ENCODE measurements around the gene SETDB1. TPM values are rescaled to one million over a fixed set of nuclear protein-coding genes. Genes with fewer than 3 reads are reported as not detected.
A peak's percentile ranks its signal among the peaks of the same experiment; 100 is the strongest.
"Not testable (repeated sequence)": the region's sequence is repeated elsewhere in the genome, so short reads cannot be mapped to it uniquely, and the experiment has no call there.

The SETDB1 gene
- 23.4 TPM for polyA plus RNA-seq (2013, experiment 1 of 2)
- polyA plus RNA-seq (2013, experiment 2 of 2) = 22.4 TPM

DNA sequence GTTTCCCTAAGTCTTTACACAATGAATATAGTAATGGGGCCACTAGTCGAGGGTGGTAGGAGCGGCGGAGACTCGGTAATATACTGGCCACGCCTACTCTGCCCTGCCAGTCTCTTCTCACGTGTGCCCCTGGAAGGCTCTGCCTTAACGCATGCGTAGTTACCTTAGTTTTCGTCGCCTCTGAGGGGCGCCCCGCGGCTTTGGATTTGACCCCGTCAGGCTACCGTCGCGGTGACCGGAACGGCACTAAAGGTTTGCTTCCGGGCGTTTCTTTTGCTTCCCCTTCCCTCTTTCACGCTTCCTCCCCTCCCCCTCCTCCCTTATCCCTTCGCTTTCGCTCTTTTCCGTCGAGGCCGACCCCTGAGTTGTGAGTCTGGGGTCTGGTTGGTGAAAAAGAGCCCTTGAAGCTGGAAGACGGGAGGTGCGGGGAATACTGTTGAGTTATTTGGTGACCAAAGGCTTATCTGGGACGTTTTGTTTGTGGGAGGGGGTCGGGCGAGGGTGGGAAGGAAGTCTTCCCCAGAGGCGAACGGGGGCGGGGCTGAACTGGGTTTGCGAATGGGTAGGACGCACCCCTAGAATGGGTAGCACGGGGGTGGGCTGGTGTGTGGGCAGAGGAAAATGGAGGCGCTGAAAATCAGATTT, at the start of gene SETDB1:
Gene SETDB1, plus strand, starts transcription at position 267 of the 645 bp plus-strand sequence. CDS start 1,352 bp downstream, outside the sequence.
- Histone ChIP-seq H3K9ac (ENCODE audit: low read length) (peak within 1 kb of the TSS; percentile 66), H2BK120ac (ENCODE audit: low read depth, low read length) (peak within 1 kb of the TSS; percentile 78), H3K4me1 (ENCODE audit: control insufficient read depth, low read depth, low read length) (no peaks in the 10 kb centered on the region), H3K27ac (ENCODE audit: low read depth, low read length) (peak within 1 kb of the TSS; percentile 84), H3K4me2 (ENCODE audit: low read length) (peak within 1 kb of the TSS; percentile 31), H3K79me1 (ENCODE audit: low read length) (peaks cover 4% of the 10 kb centered on the region), H3K79me2 (ENCODE audit: control insufficient read depth, insufficient read depth, low read length) (peaks cover 5% of the 10 kb centered on the region), H3K23ac (ENCODE audit: low read length) (no peak within 1 kb of the TSS), H2AK5ac (ENCODE audit: low read length) (no peak within 1 kb of the TSS), H4K8ac (ENCODE audit: low read depth, low read length) (peak within 1 kb of the TSS; percentile 78), H3K4ac (ENCODE audit: low read depth, low read length) (peak within 1 kb of the TSS; percentile 70), H4K5ac (ENCODE audit: low read length) (no peak within 1 kb of the TSS), H3K56ac (ENCODE audit: low read length) (peak within 1 kb of the TSS; percentile 78), H2BK15ac (replicated peaks; ENCODE audit: low read depth) (no peak within 1 kb of the TSS), H3K4me3 (ENCODE audit: low read length) (peak within 1 kb of the TSS; percentile 48), H2BK5ac (ENCODE audit: low read length) (peak within 1 kb of the TSS; percentile 24), H3K27me3 (ENCODE audit: insufficient read depth, low read length, poor library complexity) (no peaks in the 10 kb centered on the region), H3K18ac (ENCODE audit: low read length) (peak within 1 kb of the TSS; percentile 99), H3K36me3 (ENCODE audit: control insufficient read depth, insufficient read depth, low read length) (peaks cover 4% of the 10 kb centered on the region)
- no CpG with 5 or more reads among the region's 39 CpGs for WGBS (ENCODE audit: extremely low coverage, insufficient coverage, low lambda C conversion rate)
- peak; percentile 99 for DNase-seq

DNA sequence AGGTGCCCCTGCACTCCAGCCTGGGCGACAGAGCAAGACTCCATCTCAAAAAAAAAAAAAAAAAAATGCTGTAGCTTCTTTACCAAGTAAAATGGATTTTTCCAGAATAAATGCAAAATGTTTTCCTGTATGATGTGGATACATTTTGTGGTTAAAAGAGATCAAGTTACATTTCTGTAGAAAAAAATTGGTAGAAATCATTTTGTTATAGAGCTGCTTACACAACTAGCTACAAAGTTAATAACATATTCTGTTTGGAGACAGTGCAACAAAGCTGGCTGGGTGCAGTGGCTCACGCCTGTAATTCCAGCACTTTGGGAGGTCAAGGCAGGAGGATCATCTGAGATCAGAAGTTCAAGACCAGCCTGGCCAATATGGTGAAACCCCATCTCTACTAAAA, 47.2 kb upstream of the SETDB1 start:
- not testable (repeated sequence) for H3K27me3 ChIP-seq (ENCODE audit: insufficient read depth, low read length, poor library complexity)
- WGBS (ENCODE audit: extremely low coverage, insufficient coverage, low lambda C conversion rate) = no CpG with 5 or more reads among the region's 2 CpGs

DNA sequence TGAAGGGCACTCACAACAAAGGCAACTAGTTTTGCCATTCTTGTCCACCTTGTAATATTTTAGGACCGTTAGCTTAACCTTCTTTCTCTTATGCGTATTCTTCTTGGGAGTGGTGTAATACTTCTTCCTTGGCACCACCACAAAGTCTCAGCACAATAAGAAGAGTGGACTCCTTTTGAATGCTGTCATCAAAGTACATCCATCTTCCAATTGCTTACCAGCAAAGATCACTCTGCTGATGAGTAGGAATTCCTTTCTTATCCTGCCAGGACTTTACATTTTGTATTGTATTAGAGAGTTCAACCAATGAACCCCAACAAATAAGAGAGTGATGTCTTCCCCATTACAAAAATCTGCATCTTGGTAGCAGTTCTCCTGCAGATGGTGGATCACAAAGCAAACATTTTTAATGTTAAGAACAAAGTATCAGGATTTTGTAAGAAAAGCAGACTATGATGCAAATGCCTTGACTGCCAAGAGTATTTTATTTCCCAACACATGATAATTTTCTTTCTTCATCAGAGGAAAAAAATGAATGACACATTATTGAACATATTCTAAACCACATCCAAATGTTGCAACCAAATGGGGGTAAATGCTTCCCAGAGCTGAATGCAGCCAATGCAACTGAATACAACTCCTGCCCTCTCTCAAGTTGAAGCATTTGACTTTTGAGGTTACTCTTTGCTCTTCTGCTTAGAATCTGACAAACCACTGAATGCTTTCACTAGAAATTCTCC, 44.7 kb upstream of the SETDB1 start:
- no peak overlapping the region for H2BK15ac ChIP-seq (replicated peaks; ENCODE audit: low read depth)
- no peaks in the 10 kb centered on the region for H3K79me2 ChIP-seq (ENCODE audit: control insufficient read depth, insufficient read depth, low read length)
- no peak overlapping the region for H2BK120ac ChIP-seq (ENCODE audit: low read depth, low read length)
- H3K4me2 ChIP-seq (ENCODE audit: low read length) = no peak overlapping the region
- no peak overlapping the region for H3K23ac ChIP-seq (ENCODE audit: low read length)
- no peaks in the 10 kb centered on the region for H3K4me1 ChIP-seq (ENCODE audit: control insufficient read depth, low read depth, low read length)
- DNase-seq = no peak
- H3K4ac ChIP-seq (ENCODE audit: low read depth, low read length) = no peak overlapping the region
- no peak overlapping the region for H3K18ac ChIP-seq (ENCODE audit: low read length)
- no peak overlapping the region for H2BK5ac ChIP-seq (ENCODE audit: low read length)
- no peak overlapping the region for H4K5ac ChIP-seq (ENCODE audit: low read length)
- H3K4me3 ChIP-seq (ENCODE audit: low read length) = no peak overlapping the region
- WGBS (ENCODE audit: extremely low coverage, insufficient coverage, low lambda C conversion rate) = no CpG with 5 or more reads among the region's 2 CpGs
- no peaks in the 10 kb centered on the region for H3K79me1 ChIP-seq (ENCODE audit: low read length)
- no peak overlapping the region for H4K8ac ChIP-seq (ENCODE audit: low read depth, low read length)
- no peak overlapping the region for H3K56ac ChIP-seq (ENCODE audit: low read length)
- H3K27me3 ChIP-seq (ENCODE audit: insufficient read depth, low read length, poor library complexity) = no peaks in the 10 kb centered on the region
- H2AK5ac ChIP-seq (ENCODE audit: low read length) = no peak overlapping the region
- no peak overlapping the region for H3K27ac ChIP-seq (ENCODE audit: low read depth, low read length)
- no peak overlapping the region for H3K9ac ChIP-seq (ENCODE audit: low read length)
- no peaks in the 10 kb centered on the region for H3K36me3 ChIP-seq (ENCODE audit: control insufficient read depth, insufficient read depth, low read length)

More for the DNA sequence above, 47.2 kb upstream of the SETDB1 start:
- H3K36me3 ChIP-seq (ENCODE audit: control insufficient read depth, insufficient read depth, low read length); H3K18ac ChIP-seq (ENCODE audit: low read length); H2AK5ac ChIP-seq (ENCODE audit: low read length); H3K79me1 ChIP-seq (ENCODE audit: low read length); H4K5ac ChIP-seq (ENCODE audit: low read length); H2BK120ac ChIP-seq (ENCODE audit: low read depth, low read length); H3K23ac ChIP-seq (ENCODE audit: low read length); H3K9ac ChIP-seq (ENCODE audit: low read length); H3K27ac ChIP-seq (ENCODE audit: low read depth, low read length); H4K8ac ChIP-seq (ENCODE audit: low read depth, low read length); DNase-seq; H3K4me2 ChIP-seq (ENCODE audit: low read length); H3K4ac ChIP-seq (ENCODE audit: low read depth, low read length); H3K79me2 ChIP-seq (ENCODE audit: control insufficient read depth, insufficient read depth, low read length); H3K4me3 ChIP-seq (ENCODE audit: low read length); H3K56ac ChIP-seq (ENCODE audit: low read length); H3K4me1 ChIP-seq (ENCODE audit: control insufficient read depth, low read depth, low read length); H2BK5ac ChIP-seq (ENCODE audit: low read length); H2BK15ac ChIP-seq (replicated peaks; ENCODE audit: low read depth): not testable (repeated sequence)

DNA sequence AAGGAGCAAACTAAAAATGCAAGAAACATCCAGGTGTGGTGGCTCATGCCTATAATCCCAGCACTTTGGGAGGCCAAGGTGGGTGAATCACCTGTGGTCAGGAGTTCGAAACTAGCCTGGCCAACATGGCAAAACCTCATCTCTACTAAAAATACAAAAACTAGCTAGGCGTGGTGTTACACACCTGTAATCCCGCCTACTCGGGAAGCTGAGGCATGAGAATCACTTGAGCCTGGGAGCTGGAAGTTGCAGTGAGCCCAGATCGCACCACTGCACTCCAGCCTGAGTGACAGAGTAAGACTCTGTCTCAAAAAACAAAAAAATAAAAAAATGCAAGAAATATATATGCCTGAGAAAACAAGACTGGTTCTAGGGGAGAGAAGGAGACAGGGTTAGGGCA, 43.0 kb upstream of the SETDB1 start:
- WGBS (ENCODE audit: extremely low coverage, insufficient coverage, low lambda C conversion rate) = no CpG with 5 or more reads among the region's 5 CpGs
- H3K18ac ChIP-seq (ENCODE audit: low read length) = not testable (repeated sequence)

DNA sequence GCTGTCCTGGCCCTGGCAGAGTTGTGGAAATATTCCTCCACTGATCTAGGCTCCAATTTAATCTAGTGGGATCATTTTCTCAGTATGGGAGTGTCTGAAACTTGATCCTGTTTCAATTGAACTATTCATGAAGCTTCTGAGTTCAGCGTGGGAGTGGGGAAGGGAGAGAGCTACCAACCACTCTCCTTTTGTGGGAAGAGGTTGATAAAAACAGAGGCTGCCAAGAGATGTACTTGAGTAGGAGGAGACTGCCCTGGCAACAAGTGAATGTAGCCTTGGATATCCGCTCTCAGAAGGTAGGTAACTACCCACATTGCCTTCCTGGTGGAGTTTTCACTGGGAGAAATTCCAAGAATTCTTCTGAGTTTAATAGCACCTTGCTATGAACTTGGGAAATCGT, 39.1 kb upstream of the SETDB1 start, which contains the start of gene CTXND2:
Gene CTXND2, plus strand, starts transcription at position 119 of the 400 bp plus-strand sequence. CDS start 25,179 bp downstream, outside the sequence.
- no peak within 1 kb of the TSS for H2BK120ac ChIP-seq (ENCODE audit: low read depth, low read length)
- no peak within 1 kb of the TSS for H2BK15ac ChIP-seq (replicated peaks; ENCODE audit: low read depth)
- H4K5ac ChIP-seq (ENCODE audit: low read length) = no peak within 1 kb of the TSS
- H3K27ac ChIP-seq (ENCODE audit: low read depth, low read length) = no peak within 1 kb of the TSS
- peak; percentile 7 for DNase-seq
- no CpG with 5 or more reads among the region's 3 CpGs for WGBS (ENCODE audit: extremely low coverage, insufficient coverage, low lambda C conversion rate)
- H3K79me2 ChIP-seq (ENCODE audit: control insufficient read depth, insufficient read depth, low read length) = no peaks in the 10 kb centered on the region
- H4K8ac ChIP-seq (ENCODE audit: low read depth, low read length) = no peak within 1 kb of the TSS
- H3K23ac ChIP-seq (ENCODE audit: low read length) = no peak within 1 kb of the TSS
- no peak within 1 kb of the TSS for H3K4me3 ChIP-seq (ENCODE audit: low read length)
- H2BK5ac ChIP-seq (ENCODE audit: low read length) = no peak within 1 kb of the TSS
- no peaks in the 10 kb centered on the region for H3K4me1 ChIP-seq (ENCODE audit: control insufficient read depth, low read depth, low read length)
- no peaks in the 10 kb centered on the region for H3K36me3 ChIP-seq (ENCODE audit: control insufficient read depth, insufficient read depth, low read length)
- no peak within 1 kb of the TSS for H3K9ac ChIP-seq (ENCODE audit: low read length)
- no peak within 1 kb of the TSS for H3K56ac ChIP-seq (ENCODE audit: low read length)
- H3K27me3 ChIP-seq (ENCODE audit: insufficient read depth, low read length, poor library complexity) = no peaks in the 10 kb centered on the region
- H3K4me2 ChIP-seq (ENCODE audit: low read length) = no peak within 1 kb of the TSS
- H3K18ac ChIP-seq (ENCODE audit: low read length) = no peak within 1 kb of the TSS
- H2AK5ac ChIP-seq (ENCODE audit: low read length) = no peak within 1 kb of the TSS
- no peak within 1 kb of the TSS for H3K4ac ChIP-seq (ENCODE audit: low read depth, low read length)
- H3K79me1 ChIP-seq (ENCODE audit: low read length) = no peaks in the 10 kb centered on the region

More for the DNA sequence above, 43.0 kb upstream of the SETDB1 start:
- H2BK5ac ChIP-seq (ENCODE audit: low read length); H4K8ac ChIP-seq (ENCODE audit: low read depth, low read length); H3K4me3 ChIP-seq (ENCODE audit: low read length); H2AK5ac ChIP-seq (ENCODE audit: low read length); DNase-seq; H2BK15ac ChIP-seq (replicated peaks; ENCODE audit: low read depth); H3K4me2 ChIP-seq (ENCODE audit: low read length); H3K79me2 ChIP-seq (ENCODE audit: control insufficient read depth, insufficient read depth, low read length); H3K27me3 ChIP-seq (ENCODE audit: insufficient read depth, low read length, poor library complexity); H2BK120ac ChIP-seq (ENCODE audit: low read depth, low read length); H3K56ac ChIP-seq (ENCODE audit: low read length); H3K9ac ChIP-seq (ENCODE audit: low read length); H3K27ac ChIP-seq (ENCODE audit: low read depth, low read length); H3K4me1 ChIP-seq (ENCODE audit: control insufficient read depth, low read depth, low read length); H3K36me3 ChIP-seq (ENCODE audit: control insufficient read depth, insufficient read depth, low read length); H3K23ac ChIP-seq (ENCODE audit: low read length); H3K4ac ChIP-seq (ENCODE audit: low read depth, low read length); H4K5ac ChIP-seq (ENCODE audit: low read length); H3K79me1 ChIP-seq (ENCODE audit: low read length): not testable (repeated sequence)

Data from mesendoderm (in vitro differentiated cells).